Measurements from ENCODE around the gene L1TD1. TPM values are rescaled to one million over a fixed set of nuclear protein-coding genes. Genes with fewer than 3 reads are reported as not detected.
"Not testable (repeated sequence)": the region's sequence is repeated elsewhere in the genome, so short reads cannot be mapped to it uniquely, and the experiment has no call there.

Gene L1TD1
- total and polyA plus RNA-seq, 2 of the 13 experiments (the other 11 are each of a cell fraction or from before 2014, with no cell fraction given): not detected

DNA sequence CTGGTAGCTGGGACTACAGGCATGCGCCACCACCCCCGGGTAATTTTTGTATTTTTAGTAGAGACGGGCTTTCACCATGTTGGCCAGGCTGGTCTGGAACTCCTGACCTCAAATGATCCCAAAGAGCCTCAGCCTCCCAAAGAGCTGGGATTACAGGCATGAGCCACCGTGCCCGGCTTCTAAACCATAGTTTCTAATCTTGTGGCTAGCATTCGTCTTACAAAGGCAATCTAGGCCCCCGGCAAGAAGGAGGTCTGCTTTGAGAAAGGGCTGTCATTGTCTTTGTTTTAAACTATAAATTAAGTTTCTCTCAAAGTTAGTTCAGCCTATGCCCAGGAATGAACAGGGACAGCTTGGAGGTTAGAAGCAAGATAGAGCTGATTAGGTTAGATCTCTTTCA, 10.3 kb upstream of the L1TD1 start:
- no peak for FAIRE-seq
- H3K27ac ChIP-seq (ENCODE audit: extremely low read length, insufficient read depth, low read length): no peak overlapping the region
- POLR2A ChIA-PET: interaction anchor here (1.3 kb wide), 1 partner anchor 154 kb away, joined by 3 read pairs; no protein-coding TSS in a partner anchor
- H3K27me3 ChIP-seq (ENCODE audit: control insufficient read depth in 1 of 2, insufficient read depth in 2 of 2, low read length in 2 of 2): peaks cover 0 to 3% of the 10 kb centered on the region in 2 experiments; a peak in 1 of 5 replicates
- no peak for ATAC-seq
- no peak overlapping the region for H2AFZ ChIP-seq (ENCODE audit: low read length)
- H3K4me2 ChIP-seq (ENCODE audit: low read depth, low read length): no peak overlapping the region
- no peaks in the 10 kb centered on the region for H3K36me3 ChIP-seq (replicated peaks in 1 of 2; ENCODE audit: control insufficient read depth in 1 of 2, insufficient read depth in 2 of 2, low read length in 2 of 2)
- H3K9me3 ChIP-seq (ENCODE audit: low read length): no peaks in the 10 kb centered on the region
- no peaks in the 10 kb centered on the region for H4K20me1 ChIP-seq (ENCODE audit: insufficient read depth, low read length)
- no peak overlapping the region for H3K9ac ChIP-seq (ENCODE audit: insufficient read depth, low read depth, low read length)
- no peaks in the 10 kb centered on the region for H3K79me2 ChIP-seq (ENCODE audit: insufficient read depth, low read length)
- no peaks in the 10 kb centered on the region for H3K4me1 ChIP-seq (ENCODE audit: insufficient read depth, low read length)
- no peak overlapping the region for H3K4me3 ChIP-seq (replicated peaks in 1 of 3; ENCODE audit: insufficient read depth in 1 of 3, low read depth in 2 of 3, low read length in 3 of 3)
- no peak for DNase-seq (ENCODE audit: low spot score)
- intact Hi-C loops (cut with micrococcal nuclease; ENCODE audit: unreplicated experiment) (no loop called here), in situ Hi-C loops (cut with HindIII; ENCODE audit: extremely low pct_ligation_motif_present, low pct_unique_long_range_greater_than_20kb) (no loop called here)
- TF ChIP-seq STAT5B (CRISPR knock-in tag; IDR thresholded peaks at IDR 0.05) (no peak), MXI1 (IDR thresholded peaks at IDR 0.05; ENCODE audit: borderline replicate concordance, low read depth, low read length) (no peak), ZNF337 (CRISPR knock-in tag; IDR thresholded peaks at IDR 0.05; ENCODE audit: borderline replicate concordance, low read depth) (no peak), TOPORS (CRISPR knock-in tag; IDR thresholded peaks at IDR 0.05) (no peak)
- TF ChIP-seq, protein P1, sequence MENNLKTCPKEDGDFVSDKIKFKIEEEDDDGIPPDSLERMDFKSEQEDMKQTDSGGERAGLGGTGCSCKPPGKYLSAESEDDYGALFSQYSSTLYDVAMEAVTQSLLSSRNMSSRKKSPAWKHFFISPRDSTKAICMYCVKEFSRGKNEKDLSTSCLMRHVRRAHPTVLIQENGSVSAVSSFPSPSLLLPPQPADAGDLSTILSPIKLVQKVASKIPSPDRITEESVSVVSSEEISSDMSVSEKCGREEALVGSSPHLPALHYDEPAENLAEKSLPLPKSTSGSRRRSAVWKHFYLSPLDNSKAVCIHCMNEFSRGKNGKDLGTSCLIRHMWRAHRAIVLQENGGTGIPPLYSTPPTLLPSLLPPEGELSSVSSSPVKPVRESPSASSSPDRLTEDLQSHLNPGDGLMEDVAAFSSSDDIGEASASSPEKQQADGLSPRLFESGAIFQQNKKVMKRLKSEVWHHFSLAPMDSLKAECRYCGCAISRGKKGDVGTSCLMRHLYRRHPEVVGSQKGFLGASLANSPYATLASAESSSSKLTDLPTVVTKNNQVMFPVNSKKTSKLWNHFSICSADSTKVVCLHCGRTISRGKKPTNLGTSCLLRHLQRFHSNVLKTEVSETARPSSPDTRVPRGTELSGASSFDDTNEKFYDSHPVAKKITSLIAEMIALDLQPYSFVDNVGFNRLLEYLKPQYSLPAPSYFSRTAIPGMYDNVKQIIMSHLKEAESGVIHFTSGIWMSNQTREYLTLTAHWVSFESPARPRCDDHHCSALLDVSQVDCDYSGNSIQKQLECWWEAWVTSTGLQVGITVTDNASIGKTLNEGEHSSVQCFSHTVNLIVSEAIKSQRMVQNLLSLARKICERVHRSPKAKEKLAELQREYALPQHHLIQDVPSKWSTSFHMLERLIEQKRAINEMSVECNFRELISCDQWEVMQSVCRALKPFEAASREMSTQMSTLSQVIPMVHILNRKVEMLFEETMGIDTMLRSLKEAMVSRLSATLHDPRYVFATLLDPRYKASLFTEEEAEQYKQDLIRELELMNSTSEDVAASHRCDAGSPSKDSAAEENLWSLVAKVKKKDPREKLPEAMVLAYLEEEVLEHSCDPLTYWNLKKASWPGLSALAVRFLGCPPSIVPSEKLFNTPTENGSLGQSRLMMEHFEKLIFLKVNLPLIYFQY (CRISPR knock-in tag; IDR thresholded peaks at IDR 0.05; ENCODE audit: borderline replicate concordance): no peak
- TF ChIP-seq, protein P2, sequence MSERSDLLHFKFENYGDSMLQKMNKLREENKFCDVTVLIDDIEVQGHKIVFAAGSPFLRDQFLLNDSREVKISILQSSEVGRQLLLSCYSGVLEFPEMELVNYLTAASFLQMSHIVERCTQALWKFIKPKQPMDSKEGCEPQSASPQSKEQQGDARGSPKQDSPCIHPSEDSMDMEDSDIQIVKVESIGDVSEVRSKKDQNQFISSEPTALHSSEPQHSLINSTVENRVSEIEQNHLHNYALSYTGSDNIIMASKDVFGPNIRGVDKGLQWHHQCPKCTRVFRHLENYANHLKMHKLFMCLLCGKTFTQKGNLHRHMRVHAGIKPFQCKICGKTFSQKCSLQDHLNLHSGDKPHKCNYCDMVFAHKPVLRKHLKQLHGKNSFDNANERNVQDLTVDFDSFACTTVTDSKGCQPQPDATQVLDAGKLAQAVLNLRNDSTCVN (CRISPR knock-in tag; IDR thresholded peaks at IDR 0.05; ENCODE audit: borderline replicate concordance): no peak
- CTCF ChIA-PET (ENCODE audit: low intra/inter-chr PET ratio, low total read pairs): no interaction called here
- no TSS peak for BruUV-seq (replicated peaks)
- WGBS (ENCODE audit: low lambda C conversion rate): 73% methylated on average over 7 of the region's 7 CpGs

DNA sequence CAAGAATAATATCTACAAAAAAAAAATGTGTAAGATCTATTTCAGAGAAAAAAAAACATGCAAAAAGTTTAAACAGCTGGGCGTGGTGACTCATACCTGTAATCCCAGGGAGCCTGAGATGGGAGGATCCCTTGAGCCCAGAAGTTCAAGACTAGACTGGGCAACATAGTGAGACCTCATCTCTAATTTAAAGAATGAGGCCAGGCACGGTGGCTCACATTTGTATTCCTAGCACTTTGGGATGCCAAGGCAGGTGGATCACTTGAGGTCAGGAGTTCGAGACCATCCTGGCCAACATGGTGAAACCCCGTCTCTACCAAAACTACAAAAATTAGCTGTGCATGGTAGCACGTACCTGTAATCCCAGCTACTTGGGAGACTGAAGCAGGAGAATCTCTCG, 9.4 kb upstream of the L1TD1 start:
- H3K79me2 ChIP-seq (ENCODE audit: insufficient read depth, low read length); H3K9me3 ChIP-seq (ENCODE audit: low read length); H3K36me3 ChIP-seq (replicated peaks in 1 of 2; ENCODE audit: control insufficient read depth in 1 of 2, insufficient read depth in 2 of 2, low read length in 2 of 2); BruUV-seq (replicated peaks); H3K4me3 ChIP-seq (replicated peaks in 1 of 3; ENCODE audit: insufficient read depth in 1 of 3, low read depth in 2 of 3, low read length in 3 of 3); H3K27me3 ChIP-seq (ENCODE audit: control insufficient read depth in 1 of 2, insufficient read depth in 2 of 2, low read length in 2 of 2); DNase-seq (ENCODE audit: low spot score); H3K9ac ChIP-seq (ENCODE audit: insufficient read depth, low read depth, low read length); intact Hi-C loops (cut with micrococcal nuclease; ENCODE audit: unreplicated experiment); FAIRE-seq; ATAC-seq; H4K20me1 ChIP-seq (ENCODE audit: insufficient read depth, low read length); H3K4me1 ChIP-seq (ENCODE audit: insufficient read depth, low read length); CTCF ChIA-PET (ENCODE audit: low intra/inter-chr PET ratio, low total read pairs); H2AFZ ChIP-seq (ENCODE audit: low read length); H3K27ac ChIP-seq (ENCODE audit: extremely low read length, insufficient read depth, low read length); H3K4me2 ChIP-seq (ENCODE audit: low read depth, low read length); in situ Hi-C loops (cut with HindIII; ENCODE audit: extremely low pct_ligation_motif_present, low pct_unique_long_range_greater_than_20kb): not testable (repeated sequence)
- POLR2A ChIA-PET: interaction anchor here (1.3 kb wide), 1 partner anchor 153 kb away, joined by 3 read pairs; no protein-coding TSS in a partner anchor
- 85% methylated on average over 6 of the region's 6 CpGs for WGBS (ENCODE audit: low lambda C conversion rate)
